Measurements from ENCODE around the gene AGO4. TPM values are rescaled to one million over a fixed set of nuclear protein-coding genes. Genes with fewer than 3 reads are reported as not detected.

Gene AGO4
- total and polyA plus RNA-seq, 2 donors from 2014 or later: 3.3 to 12.2 TPM

- H3K36me3 ChIP-seq (ENCODE audit: control insufficient read depth in 2 of 3, insufficient read depth in 3 of 3, low read length in 3 of 3): no peaks in the 10 kb centered on the region
- H3K27me3 ChIP-seq (ENCODE audit: control insufficient read depth, insufficient read depth, low read length): no peaks in the 10 kb centered on the region
- TF ChIP-seq CTCF (IDR thresholded peaks at IDR 0.05; ENCODE audit: borderline replicate concordance, extremely low read depth, insufficient read depth): no peak
- intact Hi-C loops (cut with DNase I): no loop called here
- no peak overlapping the region for H3K27ac ChIP-seq (ENCODE audit: low read depth in 2 of 2, low read length in 2 of 2)
- DNase-seq (no peak), FAIRE-seq (no peak)
- H3K4me3 ChIP-seq (ENCODE audit: low read length in 3 of 3): no peak overlapping the region
- H3K9me3 ChIP-seq (ENCODE audit: control insufficient read depth in 2 of 3, insufficient read depth in 1 of 3, low read length in 3 of 3): no peaks in the 10 kb centered on the region
- peaks cover 0 to 7% (median 0%) of the 10 kb centered on the region in 3 donors for H3K4me1 ChIP-seq (ENCODE audit: control insufficient read depth in 2 of 3, insufficient read depth in 2 of 3, low read depth in 1 of 3, low read length in 3 of 3)
- no peak overlapping the region for H3K9ac ChIP-seq (ENCODE audit: low read length in 3 of 3)
Observed at GRCh38 chr1:35881850-35882273, 74.0 kb downstream of the AGO4 start.

GRCh38 chr1:35882586-35882944, 74.7 kb downstream of the AGO4 start:
- no peak for TF ChIP-seq CTCF (IDR thresholded peaks at IDR 0.05; ENCODE audit: borderline replicate concordance, extremely low read depth, insufficient read depth)
- peak overlapping the region in 2 of 3 donors; percentile 26 to 100 for H3K4me3 ChIP-seq (ENCODE audit: low read length in 3 of 3)
- FAIRE-seq: no peak
- peak overlapping the region in 1 of 3 donors; percentile 53 for H3K9ac ChIP-seq (ENCODE audit: low read length in 3 of 3)
- intact Hi-C loops (cut with DNase I): no loop called here
- no peak for DNase-seq
- no peaks in the 10 kb centered on the region for H3K27me3 ChIP-seq (ENCODE audit: control insufficient read depth, insufficient read depth, low read length)
- no peaks in the 10 kb centered on the region for H3K9me3 ChIP-seq (ENCODE audit: control insufficient read depth in 2 of 3, insufficient read depth in 1 of 3, low read length in 3 of 3)
- H3K4me1 ChIP-seq (ENCODE audit: control insufficient read depth in 2 of 3, insufficient read depth in 2 of 3, low read depth in 1 of 3, low read length in 3 of 3): peaks cover 0 to 9% (median 0%) of the 10 kb centered on the region in 3 donors
- H3K36me3 ChIP-seq (ENCODE audit: control insufficient read depth in 2 of 3, insufficient read depth in 3 of 3, low read length in 3 of 3): no peaks in the 10 kb centered on the region
- H3K27ac ChIP-seq (ENCODE audit: low read depth in 2 of 2, low read length in 2 of 2): no peak overlapping the region

GRCh38 chr1:35882945-35883634, 75.3 kb downstream of the AGO4 start, which contains the start of gene AGO1:
TSS of gene AGO1 (plus strand) at chr1:35883209. CDS start at chr1:35883422, 213 bp downstream.
- Histone ChIP-seq H3K9ac (ENCODE audit: low read length in 3 of 3) (peak within 1 kb of the TSS; percentile 69 to 94 (median 88)), H3K27me3 (ENCODE audit: control insufficient read depth, insufficient read depth, low read length) (no peaks in the 10 kb centered on the region), H3K9me3 (ENCODE audit: control insufficient read depth in 2 of 3, insufficient read depth in 1 of 3, low read length in 3 of 3) (no peaks in the 10 kb centered on the region), H3K4me1 (ENCODE audit: control insufficient read depth in 2 of 3, insufficient read depth in 2 of 3, low read depth in 1 of 3, low read length in 3 of 3) (peaks cover 0 to 9% (median 0%) of the 10 kb centered on the region in 3 donors), H3K4me3 (ENCODE audit: low read length in 3 of 3) (peak within 1 kb of the TSS; percentile 91 to 100 (median 93)), H3K27ac (ENCODE audit: low read depth in 2 of 2, low read length in 2 of 2) (peak within 1 kb of the TSS in 1 of 2 donors; percentile 28), H3K36me3 (ENCODE audit: control insufficient read depth in 2 of 3, insufficient read depth in 3 of 3, low read length in 3 of 3) (no peaks in the 10 kb centered on the region)
- intact Hi-C loops (cut with DNase I): no loop called here
- peak; percentile 96 to 98 (median 97) for DNase-seq
- FAIRE-seq: no peak
- peak; percentile 95 for TF ChIP-seq CTCF (IDR thresholded peaks at IDR 0.05; ENCODE audit: borderline replicate concordance, extremely low read depth, insufficient read depth)

All from kidney (tissue), 14 donors.